ENCODE data around the gene CMSS1.

Gene CMSS1

DNA sequence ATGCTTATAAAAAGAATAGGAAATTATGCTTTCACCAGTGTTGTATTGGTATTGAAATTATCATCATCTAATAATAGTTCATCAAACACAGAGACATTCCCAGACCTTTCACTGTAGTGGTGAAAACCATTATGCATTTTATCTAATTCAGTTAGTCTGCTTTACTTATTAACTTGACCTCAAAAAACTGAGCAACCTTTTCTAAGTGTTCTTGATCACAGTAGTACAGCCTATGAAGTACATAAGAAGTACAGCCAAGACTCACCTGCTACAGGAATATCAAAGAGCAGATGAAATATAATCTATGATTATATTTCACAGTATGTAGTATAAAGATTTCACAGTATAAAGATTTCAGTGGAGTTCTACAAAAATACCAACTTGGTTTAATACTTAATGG lies 221.4 kb downstream of the CMSS1 start:
- Histone ChIP-seq H3K9me3 (ENCODE audit: low read length) (no peaks in the 10 kb centered on the region), H3F3A (ENCODE audit: insufficient read depth, low read length) (no peaks in the 10 kb centered on the region), H3K9me2 (ENCODE audit: low read depth, low read length) (no peaks in the 10 kb centered on the region), H3K4me3 (ENCODE audit: low read depth, low read length, poor library complexity, severe bottlenecking) (no peak overlapping the region), H2AFZ (ENCODE audit: low read length) (no peak overlapping the region), H3K4me1 (ENCODE audit: insufficient read depth, low read length, severe bottlenecking) (peaks cover 4% of the 10 kb centered on the region), H4K20me1 (ENCODE audit: insufficient read depth, low read length) (no peaks in the 10 kb centered on the region), H3K4me2 (ENCODE audit: low read length) (no peak overlapping the region), H3K27me3 (ENCODE audit: insufficient read depth, low read length) (no peaks in the 10 kb centered on the region), H3K79me2 (ENCODE audit: insufficient read depth, low read length) (no peaks in the 10 kb centered on the region), H3K36me3 (ENCODE audit: insufficient read depth, low read length) (no peaks in the 10 kb centered on the region), H3K9ac (ENCODE audit: low read length) (no peak overlapping the region), H3K27ac (ENCODE audit: low read depth, low read length, poor library complexity, severe bottlenecking) (no peak overlapping the region)
- no peak for TF ChIP-seq EZH2 (IDR thresholded peaks at IDR 0.05; ENCODE audit: borderline replicate concordance, low read length)
- TF ChIP-seq, protein P1, sequence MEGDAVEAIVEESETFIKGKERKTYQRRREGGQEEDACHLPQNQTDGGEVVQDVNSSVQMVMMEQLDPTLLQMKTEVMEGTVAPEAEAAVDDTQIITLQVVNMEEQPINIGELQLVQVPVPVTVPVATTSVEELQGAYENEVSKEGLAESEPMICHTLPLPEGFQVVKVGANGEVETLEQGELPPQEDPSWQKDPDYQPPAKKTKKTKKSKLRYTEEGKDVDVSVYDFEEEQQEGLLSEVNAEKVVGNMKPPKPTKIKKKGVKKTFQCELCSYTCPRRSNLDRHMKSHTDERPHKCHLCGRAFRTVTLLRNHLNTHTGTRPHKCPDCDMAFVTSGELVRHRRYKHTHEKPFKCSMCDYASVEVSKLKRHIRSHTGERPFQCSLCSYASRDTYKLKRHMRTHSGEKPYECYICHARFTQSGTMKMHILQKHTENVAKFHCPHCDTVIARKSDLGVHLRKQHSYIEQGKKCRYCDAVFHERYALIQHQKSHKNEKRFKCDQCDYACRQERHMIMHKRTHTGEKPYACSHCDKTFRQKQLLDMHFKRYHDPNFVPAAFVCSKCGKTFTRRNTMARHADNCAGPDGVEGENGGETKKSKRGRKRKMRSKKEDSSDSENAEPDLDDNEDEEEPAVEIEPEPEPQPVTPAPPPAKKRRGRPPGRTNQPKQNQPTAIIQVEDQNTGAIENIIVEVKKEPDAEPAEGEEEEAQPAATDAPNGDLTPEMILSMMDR (IDR thresholded peaks at IDR 0.05; ENCODE audit: low read length): no peak

DNA sequence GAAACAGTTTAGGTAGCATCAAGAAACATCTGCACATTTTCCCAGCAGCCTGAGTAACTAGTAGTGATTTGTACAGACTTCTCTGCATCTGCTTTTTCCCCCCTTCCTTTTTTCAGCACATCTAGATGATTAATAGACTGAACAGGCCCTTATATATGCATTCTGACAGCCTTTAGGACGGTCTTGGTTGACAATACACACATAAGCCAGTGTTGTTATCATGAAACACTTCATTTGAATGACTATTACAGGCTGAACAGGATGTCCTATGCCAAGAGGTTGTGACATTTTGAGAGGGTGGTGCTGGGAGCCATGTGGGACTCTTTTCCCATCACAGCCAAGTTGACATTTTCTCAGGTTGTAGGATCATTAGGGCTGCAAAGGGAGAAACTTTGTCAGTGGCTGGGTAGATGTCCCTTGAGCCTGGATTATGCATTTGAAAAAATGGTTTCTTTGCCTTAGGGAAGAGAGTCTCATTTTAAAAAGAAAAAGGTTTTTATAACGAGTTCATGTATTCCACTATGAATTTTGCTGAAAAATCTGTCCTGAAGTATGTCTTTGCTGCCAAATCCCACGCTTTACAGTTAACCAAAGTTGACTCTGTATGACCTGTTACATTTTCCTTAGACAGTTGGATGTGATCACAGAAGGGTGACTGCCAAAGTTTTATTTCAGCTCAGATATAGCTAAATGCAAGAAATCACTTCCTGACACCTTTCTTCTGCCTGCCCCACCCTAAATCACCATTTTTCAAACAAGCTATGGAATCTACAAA lies 223.0 kb downstream of the CMSS1 start:
- no peaks in the 10 kb centered on the region for H3K9me3 ChIP-seq (ENCODE audit: low read length)
- no peak overlapping the region for H2AFZ ChIP-seq (ENCODE audit: low read length)
- H3K4me2 ChIP-seq (ENCODE audit: low read length): no peak overlapping the region
- H3K36me3 ChIP-seq (ENCODE audit: insufficient read depth, low read length): no peaks in the 10 kb centered on the region
- no peaks in the 10 kb centered on the region for H4K20me1 ChIP-seq (ENCODE audit: insufficient read depth, low read length)
- no peak overlapping the region for H3K9ac ChIP-seq (ENCODE audit: low read length)
- H3K27me3 ChIP-seq (ENCODE audit: insufficient read depth, low read length): no peaks in the 10 kb centered on the region
- H3K9me2 ChIP-seq (ENCODE audit: low read depth, low read length): no peaks in the 10 kb centered on the region
- no peak for TF ChIP-seq EZH2 (IDR thresholded peaks at IDR 0.05; ENCODE audit: borderline replicate concordance, low read length)
- TF ChIP-seq, protein P1 (IDR thresholded peaks at IDR 0.05; ENCODE audit: low read length): no peak
- no peak overlapping the region for H3K27ac ChIP-seq (ENCODE audit: low read depth, low read length, poor library complexity, severe bottlenecking)
- H3K4me1 ChIP-seq (ENCODE audit: insufficient read depth, low read length, severe bottlenecking): peaks cover 13% of the 10 kb centered on the region
- no peak overlapping the region for H3K4me3 ChIP-seq (ENCODE audit: low read depth, low read length, poor library complexity, severe bottlenecking)
- H3F3A ChIP-seq (ENCODE audit: insufficient read depth, low read length): no peaks in the 10 kb centered on the region
- H3K79me2 ChIP-seq (ENCODE audit: insufficient read depth, low read length): no peaks in the 10 kb centered on the region

DNA sequence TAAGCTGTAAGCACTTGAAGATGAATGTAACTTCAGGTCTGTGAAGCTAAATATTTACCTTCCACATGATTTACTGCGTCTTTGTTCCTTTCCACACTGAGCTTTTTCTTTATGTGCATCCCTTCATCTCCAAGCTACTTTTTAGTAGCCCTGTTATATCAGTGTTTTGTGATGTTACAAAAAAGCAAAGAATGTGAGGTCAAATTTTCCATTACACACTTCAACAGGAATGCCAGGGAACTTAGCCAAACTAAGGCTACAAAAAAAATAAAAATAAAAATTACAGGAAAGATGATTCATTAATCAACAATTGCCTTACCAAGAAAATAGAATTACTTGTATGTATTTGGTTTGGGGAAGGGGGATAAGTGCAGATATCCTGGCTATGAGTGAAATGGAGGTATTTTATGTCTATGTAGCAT lies 223.7 kb downstream of the CMSS1 start:
- H3F3A ChIP-seq (ENCODE audit: insufficient read depth, low read length): no peaks in the 10 kb centered on the region
- TF ChIP-seq, protein P1 (IDR thresholded peaks at IDR 0.05; ENCODE audit: low read length): no peak
- H3K36me3 ChIP-seq (ENCODE audit: insufficient read depth, low read length): no peaks in the 10 kb centered on the region
- H4K20me1 ChIP-seq (ENCODE audit: insufficient read depth, low read length): no peaks in the 10 kb centered on the region
- H3K4me3 ChIP-seq (ENCODE audit: low read depth, low read length, poor library complexity, severe bottlenecking): no peak overlapping the region
- H3K79me2 ChIP-seq (ENCODE audit: insufficient read depth, low read length): no peaks in the 10 kb centered on the region
- no peaks in the 10 kb centered on the region for H3K9me3 ChIP-seq (ENCODE audit: low read length)
- no peak overlapping the region for H3K9ac ChIP-seq (ENCODE audit: low read length)
- no peak overlapping the region for H3K4me2 ChIP-seq (ENCODE audit: low read length)
- no peak overlapping the region for H3K27ac ChIP-seq (ENCODE audit: low read depth, low read length, poor library complexity, severe bottlenecking)
- peaks cover 13% of the 10 kb centered on the region for H3K4me1 ChIP-seq (ENCODE audit: insufficient read depth, low read length, severe bottlenecking)
- no peak overlapping the region for H2AFZ ChIP-seq (ENCODE audit: low read length)
- H3K27me3 ChIP-seq (ENCODE audit: insufficient read depth, low read length): no peaks in the 10 kb centered on the region
- no peaks in the 10 kb centered on the region for H3K9me2 ChIP-seq (ENCODE audit: low read depth, low read length)

Measured in OCI-LY1 (cell line).